NCI-H82 (cell line): ENCODE data around the gene PDSS2.
"Not testable (repeated sequence)": the region's sequence is repeated elsewhere in the genome, so short reads cannot be mapped to it uniquely, and the experiment has no call there.

ENCODE experiments used
- DNase-seq: peaks from one replicate; lab custom pipeline; 2025; lab: John Stamatoyannopoulos, UW

PDSS2 gene

GRCh38 chr6:107118540-107118939 is 340.8 kb downstream of the PDSS2 start:
- DNase-seq = not testable (repeated sequence)

- DNase-seq = no peak
Observed at GRCh38 chr6:107116931-107117330, 342.4 kb downstream of the PDSS2 start.

GRCh38 chr6:107116328-107116892 is 343.0 kb downstream of the PDSS2 start:
- DNase-seq = peak; percentile 85

GRCh38 chr6:107115695-107116327 is 343.6 kb downstream of the PDSS2 start:
- peak; percentile 90 for DNase-seq

- peak; percentile 69 for DNase-seq
Observed at GRCh38 chr6:107114926-107115694, 344.3 kb downstream of the PDSS2 start, which contains the start of gene BEND3. Gene BEND3, minus strand, starts transcription at chr6:107115515. Its CDS starts 16,230 bp downstream, at chr6:107099285.

GRCh38 chr6:107114213-107114925 is 345.0 kb downstream of the PDSS2 start:
- DNase-seq = peak; percentile 92

GRCh38 chr6:107110200-107110599 is 349.2 kb downstream of the PDSS2 start:
- no peak for DNase-seq

GRCh38 chr6:107108201-107108890 is 351.0 kb downstream of the PDSS2 start:
- no peak for DNase-seq

- DNase-seq = no peak
Observed at GRCh38 chr6:107107791-107108190, 351.6 kb downstream of the PDSS2 start.

GRCh38 chr6:107106165-107106564 is 353.2 kb downstream of the PDSS2 start:
- no peak for DNase-seq

- no peak for DNase-seq
Observed at GRCh38 chr6:107105511-107106116, 353.8 kb downstream of the PDSS2 start.

GRCh38 chr6:107103082-107103481 is 356.3 kb downstream of the PDSS2 start:
- DNase-seq = no peak
